Right renal pelvis (tissue), 4 donors: ENCODE measurements around the gene SLC19A1. TPM values are rescaled to one million over a fixed set of nuclear protein-coding genes. Genes with fewer than 3 reads are reported as not detected.

Source experiments
- DNase-seq, 4 donors: peaks; one replicate each; pipeline ENCODE4 v3.0.0-alpha.2; 2013; ENCODE audit warnings: low read depth in 4 of 4, low spot score in 3 of 4, missing footprints in 1 of 4
- polyA plus RNA-seq, 4 donors: library from polyadenylated mRNA; unstranded; fragments of 120-200 nt; gene quantifications; one replicate each; pipeline ENCODE4 v1.2.1, GENCODE V29; 2013; ENCODE audit not compliant: insufficient read length in 4 of 4

The SLC19A1 gene
- polyA plus RNA-seq = 10 to 100 TPM; 38.0 to 66.1 (median 60.4) TPM

- DNase-seq = peak in 1 of 4 donors; percentile 29
Observed at GRCh38 chr21:45542242-45542666, at the start of gene SLC19A1. Gene SLC19A1 (minus strand): TSS chr21:45542440. CDS start chr21:45537959, 4,481 bp downstream.

DNA sequence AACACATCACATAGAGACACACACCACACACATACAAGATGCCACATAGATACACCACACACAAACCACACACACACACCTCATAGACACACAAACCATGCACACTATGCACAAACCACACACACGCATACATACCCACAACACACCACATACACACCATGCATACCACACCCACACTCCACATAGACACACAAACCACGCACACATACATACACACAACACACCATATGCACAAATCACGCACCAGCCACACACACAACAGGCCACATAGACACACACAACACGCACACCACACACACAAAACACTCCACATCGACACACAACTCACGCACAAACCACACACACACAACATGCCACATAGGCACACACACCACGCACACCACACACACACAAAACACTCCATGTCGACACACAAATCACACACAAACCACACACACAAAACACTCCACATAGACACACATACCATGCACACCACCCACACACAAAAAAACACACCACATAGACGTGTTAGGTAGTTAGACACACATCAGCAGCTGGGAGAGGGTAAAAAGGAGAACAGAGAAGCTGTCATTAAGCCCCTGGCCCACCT is 49.5 kb upstream of the SLC19A1 start:
- DNase-seq = no peak

- no peak for DNase-seq
Observed at GRCh38 chr21:45590726-45591618, 48.7 kb upstream of the SLC19A1 start.

- no peak for DNase-seq
Observed at GRCh38 chr21:45590246-45590725, 48.0 kb upstream of the SLC19A1 start.

DNA sequence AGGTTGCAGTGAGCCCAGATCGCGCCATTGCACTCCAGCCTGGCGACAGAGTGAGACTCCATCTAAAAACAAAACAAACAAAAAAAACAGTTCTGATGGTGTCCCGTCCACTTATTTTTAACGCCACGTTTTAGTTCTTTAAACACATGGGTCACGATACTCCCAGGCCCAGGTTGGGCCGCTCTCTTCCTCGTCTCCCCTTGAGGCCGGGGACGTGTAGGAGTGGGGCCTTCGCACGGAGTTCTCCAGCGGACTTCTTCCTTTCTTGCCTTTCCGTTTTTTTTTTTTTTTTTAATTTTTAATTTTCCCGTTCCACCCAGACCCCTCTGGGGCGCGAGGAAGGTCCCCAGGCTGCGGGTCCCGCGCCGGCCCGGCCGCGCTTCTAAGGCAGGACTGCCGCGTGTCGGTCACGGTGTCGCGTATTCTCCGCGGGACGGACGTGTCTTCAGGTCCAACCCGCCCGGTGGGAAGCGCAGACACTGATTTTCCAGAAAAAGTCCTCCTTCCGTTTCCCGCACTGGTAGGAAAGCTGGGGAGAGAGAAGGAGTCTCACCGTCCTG is 47.5 kb upstream of the SLC19A1 start:
- DNase-seq = no peak

DNA sequence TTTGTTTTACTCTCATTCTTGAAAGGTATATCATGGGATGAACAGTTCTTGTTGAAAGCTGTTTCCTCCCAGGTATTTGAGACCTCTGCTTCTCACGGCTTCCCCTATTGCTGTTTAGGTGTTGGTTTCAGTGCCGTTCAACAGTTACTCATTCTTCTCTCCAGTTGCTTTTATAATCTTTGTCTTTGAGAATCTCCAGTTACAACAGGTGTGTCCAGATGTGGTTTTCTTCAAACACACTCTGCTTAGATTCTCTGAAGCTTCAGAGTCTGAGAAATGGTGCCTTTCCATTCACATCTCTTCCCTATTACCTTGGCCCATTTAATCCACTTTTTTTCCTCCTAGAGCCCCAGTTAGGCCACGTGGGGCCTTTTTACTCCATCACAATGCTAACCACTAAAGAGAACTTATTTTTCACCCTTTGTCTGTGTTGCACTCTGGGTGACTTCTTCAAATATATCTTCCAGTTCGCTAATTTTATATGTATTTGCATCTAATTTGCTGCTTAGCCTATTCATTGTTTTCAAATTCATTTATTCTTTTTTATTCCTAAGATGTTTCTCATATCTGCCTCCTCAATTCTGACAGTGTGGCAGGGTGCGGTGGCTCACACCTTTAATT is 46.7 kb upstream of the SLC19A1 start:
- no peak for DNase-seq

DNA sequence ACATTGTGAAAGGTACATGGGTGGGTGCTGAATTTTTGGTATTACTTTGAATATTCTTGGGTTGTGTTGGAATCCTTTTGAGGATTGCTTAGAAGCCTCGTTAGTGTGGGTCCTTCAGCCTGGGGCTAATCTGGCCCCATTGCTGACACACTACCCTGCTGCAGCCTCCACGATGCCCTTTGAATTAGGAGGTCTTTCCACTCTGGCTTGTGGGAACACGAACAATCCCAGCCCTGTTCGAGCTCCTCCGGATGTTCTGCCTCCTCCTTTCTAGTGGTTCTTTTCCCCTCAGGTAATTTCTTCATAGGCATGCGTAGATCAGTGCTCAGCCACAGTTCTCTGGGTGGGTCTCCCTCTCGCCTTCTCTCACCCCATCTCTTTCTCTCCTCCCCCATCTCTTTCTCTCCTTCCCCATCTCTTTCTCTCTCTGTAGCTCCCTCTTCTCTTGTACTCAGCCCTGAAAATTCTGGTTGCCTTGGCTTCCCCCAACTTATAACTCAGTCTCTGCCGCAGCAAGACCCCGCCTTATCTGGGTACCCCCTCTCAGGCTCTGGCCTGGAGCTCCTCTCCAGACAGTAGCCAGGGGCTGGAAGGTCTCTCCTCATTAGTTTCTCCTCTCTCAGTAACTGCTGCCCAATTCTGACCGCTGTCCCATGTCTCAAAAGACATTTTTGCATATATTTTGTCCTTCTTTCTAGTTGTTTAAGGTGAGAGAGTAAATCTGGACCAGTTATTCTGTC is 46.0 kb upstream of the SLC19A1 start:
- no peak for DNase-seq

- DNase-seq = no peak
Observed at GRCh38 chr21:45586289-45586858, 44.1 kb upstream of the SLC19A1 start.

DNA sequence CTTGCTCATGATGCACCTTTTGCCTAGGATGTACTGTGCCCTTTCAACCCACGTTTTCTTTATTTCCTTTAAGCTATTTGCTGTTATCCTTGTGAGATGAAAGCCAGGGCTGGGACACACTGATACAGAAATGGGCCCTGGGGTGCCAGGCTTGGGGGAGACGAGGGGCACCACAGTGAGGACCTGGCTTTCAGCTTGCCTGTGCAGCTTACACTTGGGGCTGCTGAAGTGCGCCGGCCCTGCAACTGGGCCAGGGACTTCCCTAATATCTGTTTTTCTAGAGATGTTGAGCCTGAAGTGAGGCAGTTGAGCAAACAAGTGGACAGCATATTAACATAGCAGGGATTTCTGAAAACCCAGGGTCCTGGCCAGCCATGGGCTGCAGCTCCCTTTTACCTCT is 42.5 kb upstream of the SLC19A1 start:
- DNase-seq = no peak

- DNase-seq = no peak
Observed at GRCh38 chr21:45583831-45584509, 41.7 kb upstream of the SLC19A1 start.

- no peak for DNase-seq
Observed at GRCh38 chr21:45582128-45582527, 39.9 kb upstream of the SLC19A1 start.

- DNase-seq = no peak
Observed at GRCh38 chr21:45581322-45581712, 39.1 kb upstream of the SLC19A1 start.

DNA sequence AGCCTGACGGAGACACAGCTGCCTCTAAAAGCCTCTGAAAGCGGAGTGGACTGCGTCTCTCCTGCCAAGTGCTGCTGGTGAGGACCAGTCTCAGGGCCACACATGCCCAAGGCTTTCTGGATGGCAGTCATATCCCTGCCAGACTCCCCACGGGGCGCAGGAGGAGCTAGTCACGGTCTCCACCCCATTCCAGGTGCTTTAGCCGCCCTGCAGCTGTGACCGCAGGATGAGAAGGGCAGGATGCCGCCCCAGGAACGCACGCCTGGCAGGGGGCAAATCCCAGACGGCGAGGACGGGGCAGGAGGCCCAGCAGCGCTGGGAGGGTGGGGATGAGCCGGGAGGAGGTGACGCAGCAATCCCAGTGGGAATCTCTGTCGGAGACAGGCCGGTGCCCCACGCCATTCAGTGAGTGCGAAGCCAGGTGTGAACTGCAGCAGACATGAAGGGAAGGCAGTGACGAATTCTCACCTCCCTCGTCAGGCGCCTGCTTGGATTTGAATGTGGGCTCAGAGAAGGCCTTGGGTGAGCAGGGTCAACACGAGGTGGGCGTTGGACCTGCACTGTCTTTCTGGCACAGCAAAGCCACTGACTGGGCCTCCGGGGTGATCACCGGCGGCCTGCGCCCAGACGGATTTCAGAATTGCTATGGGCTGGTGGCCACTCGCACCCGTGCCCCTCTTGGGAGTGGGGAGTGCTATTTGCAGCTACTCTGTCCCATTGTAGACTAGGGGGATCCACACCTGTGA is 38.5 kb upstream of the SLC19A1 start:
- DNase-seq = no peak

GRCh38 chr21:45580181-45580575 is 37.9 kb upstream of the SLC19A1 start:
- no peak for DNase-seq

DNA sequence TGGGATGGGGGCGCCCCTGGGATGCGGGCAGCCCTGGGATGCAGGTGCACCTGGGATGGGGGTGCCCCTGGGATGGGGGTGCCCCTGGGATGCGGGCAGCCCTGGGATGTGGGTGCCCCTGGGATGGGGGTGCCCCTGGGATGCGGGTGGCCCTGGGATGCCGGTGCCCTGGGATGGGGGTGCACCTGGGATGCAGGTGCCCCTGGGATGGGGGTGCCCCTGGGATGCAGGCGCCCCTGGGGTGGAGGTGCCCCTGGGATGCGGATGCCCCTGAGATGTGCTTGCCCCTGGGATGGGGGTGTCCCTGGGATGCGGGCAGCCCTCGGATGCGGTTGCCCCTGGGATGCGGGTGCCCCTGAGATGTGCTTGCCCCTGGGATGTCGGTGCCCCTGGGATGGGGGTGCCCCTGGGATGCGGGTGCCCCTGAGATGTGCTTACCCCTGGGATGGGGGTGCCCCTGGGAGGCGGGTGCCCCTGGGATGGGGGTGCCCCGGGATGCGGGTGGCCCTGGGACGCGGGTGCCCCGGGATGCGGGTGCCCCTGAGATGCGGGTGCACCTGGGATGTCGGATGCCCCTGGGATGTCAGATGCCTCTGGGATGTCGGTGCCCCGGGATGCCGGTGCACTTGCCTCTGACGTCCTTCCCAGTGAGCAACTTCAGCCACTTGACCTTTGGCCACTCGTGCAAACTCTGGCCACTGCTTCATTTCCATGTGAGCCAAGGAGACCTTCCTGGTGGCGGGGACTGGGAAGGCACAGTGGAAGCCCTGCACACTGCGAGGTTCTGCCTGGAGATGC is 37.3 kb upstream of the SLC19A1 start:
- no peak for DNase-seq

- DNase-seq = no peak
Observed at GRCh38 chr21:45578811-45579381, 36.7 kb upstream of the SLC19A1 start.

GRCh38 chr21:45578176-45578801 is 36.0 kb upstream of the SLC19A1 start:
- DNase-seq = no peak
